GM18508 (cell line): ENCODE measurements around the gene NDST3.

ENCODE experiments used
- ATAC-seq: cut with Tn5 transposase; IDR thresholded peaks from one replicate; pipeline ENCODE4 v1.9.1; 2021; ENCODE audit warnings: moderate number of reproducible peaks; ENCODE audit not compliant: insufficient read depth, unreplicated experiment

NDST3 gene

DNA sequence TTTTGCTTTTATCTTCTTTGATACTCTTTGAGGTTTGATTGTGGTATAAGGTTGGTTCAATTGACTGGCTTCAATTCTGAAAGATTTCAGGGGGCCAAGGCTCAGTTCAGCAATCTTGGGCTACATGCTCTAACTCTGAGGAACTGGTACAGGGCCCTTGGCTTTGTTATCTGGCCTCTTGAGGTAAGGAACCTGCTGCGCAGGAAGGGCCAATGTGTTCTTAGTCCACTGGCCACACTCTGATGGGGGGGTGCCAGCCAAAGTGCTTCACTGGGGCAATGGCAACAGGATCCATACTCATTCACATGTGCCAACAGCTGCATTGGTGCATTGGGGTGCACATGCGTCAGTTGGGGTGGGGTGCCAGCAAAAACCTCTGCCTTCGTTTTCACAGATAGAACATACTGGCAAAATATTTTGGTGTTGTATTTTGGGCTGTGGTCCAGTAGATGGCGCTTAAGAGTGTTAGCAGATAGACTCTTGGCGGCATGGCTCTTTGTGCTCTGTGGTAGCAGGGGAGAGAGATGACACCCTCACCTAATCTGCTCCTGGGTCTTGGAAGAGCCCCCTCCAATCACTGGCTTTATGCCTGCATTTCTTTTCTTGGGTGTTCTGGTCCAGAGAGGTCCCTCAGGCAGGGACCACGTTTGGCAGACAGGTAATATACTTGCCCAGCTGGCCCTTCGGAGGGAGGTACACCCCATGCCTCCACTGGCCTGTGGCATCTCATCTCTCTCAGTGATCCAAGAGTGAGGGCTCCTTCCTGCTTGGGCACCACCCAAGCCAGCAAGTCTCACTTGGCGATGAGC, 42.9 kb downstream of the NDST3 start:
- peak; percentile 84 for ATAC-seq

DNA sequence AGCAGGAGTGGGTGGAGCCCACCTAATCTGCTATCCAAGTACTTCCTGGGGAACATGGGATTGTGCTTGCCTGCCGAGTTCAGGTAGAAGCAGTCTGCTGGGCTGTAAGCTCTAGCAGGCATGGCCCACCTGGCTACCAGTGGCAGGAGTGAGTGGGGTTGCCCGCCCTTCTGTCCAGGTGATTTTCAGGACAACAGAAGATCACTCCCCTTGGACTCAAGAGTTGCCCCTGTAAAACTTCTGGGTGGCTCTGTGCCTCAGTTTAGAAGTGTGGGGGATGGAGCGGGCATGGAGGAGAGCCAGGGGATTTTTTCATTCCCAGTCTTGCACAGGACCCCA, 43.5 kb downstream of the NDST3 start:
- ATAC-seq = no peak

DNA sequence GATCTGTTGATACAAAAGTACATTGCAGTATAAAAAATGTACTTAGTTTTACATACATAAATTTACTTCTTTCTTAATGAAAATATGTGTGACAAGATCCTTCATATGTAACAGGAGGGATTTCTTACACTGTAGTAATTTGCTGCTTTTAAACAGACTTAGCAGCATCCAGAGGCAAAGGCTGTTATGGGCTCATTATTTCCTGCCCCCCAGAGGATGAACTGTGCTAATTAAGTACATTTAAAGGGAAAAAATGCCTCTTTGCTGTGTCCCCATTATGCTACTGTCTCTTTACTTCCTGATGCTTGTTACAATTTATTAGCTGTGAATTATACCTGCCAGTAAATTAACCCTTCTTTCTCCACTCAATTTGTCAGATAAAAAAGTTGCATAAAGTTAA, 47.1 kb downstream of the NDST3 start:
- no peak for ATAC-seq

GRCh38 chr4:118082182-118082581, 47.9 kb downstream of the NDST3 start:
- ATAC-seq = no peak

- ATAC-seq = no peak
Observed at GRCh38 chr4:118085700-118086099, 51.4 kb downstream of the NDST3 start.

DNA sequence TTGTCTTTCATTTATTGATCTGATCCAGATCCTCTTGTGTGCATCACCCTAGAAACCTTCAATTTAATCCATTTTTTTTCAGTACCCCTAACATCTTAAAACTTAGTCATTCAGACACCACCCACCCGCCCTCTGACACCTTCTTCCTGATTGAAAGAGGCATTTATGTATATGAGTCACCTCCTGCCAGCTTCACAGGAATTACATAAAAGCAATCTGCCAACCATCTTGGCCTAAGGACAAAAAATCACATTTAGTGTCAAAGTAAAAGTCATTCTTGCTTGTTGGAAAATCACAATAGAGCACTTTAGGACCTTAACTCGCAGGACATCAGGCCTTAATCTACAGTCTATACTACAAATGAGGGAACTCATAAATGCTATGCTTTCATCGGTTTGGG, 52.1 kb downstream of the NDST3 start:
- ATAC-seq = no peak

DNA sequence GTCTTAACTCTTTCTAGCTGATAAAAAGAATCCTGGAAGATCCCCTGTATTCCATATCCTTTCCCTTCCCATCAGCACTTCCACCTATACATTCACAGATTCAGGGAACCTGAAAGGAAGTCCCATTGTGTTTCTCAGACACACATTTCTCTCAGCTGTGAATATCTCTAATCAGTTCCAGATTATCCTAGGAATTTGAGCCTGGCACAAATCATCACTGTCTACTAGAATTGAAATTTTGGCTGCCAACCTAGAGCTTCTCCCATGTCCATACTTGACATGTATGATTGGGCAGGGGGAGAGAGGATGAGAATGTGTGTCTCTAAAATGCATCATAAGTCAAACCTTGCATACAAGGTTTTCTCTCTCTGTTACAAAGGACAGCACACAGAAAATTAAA, 53.1 kb downstream of the NDST3 start:
- no peak for ATAC-seq

GRCh38 chr4:118099106-118099505, 64.8 kb downstream of the NDST3 start:
- no peak for ATAC-seq

DNA sequence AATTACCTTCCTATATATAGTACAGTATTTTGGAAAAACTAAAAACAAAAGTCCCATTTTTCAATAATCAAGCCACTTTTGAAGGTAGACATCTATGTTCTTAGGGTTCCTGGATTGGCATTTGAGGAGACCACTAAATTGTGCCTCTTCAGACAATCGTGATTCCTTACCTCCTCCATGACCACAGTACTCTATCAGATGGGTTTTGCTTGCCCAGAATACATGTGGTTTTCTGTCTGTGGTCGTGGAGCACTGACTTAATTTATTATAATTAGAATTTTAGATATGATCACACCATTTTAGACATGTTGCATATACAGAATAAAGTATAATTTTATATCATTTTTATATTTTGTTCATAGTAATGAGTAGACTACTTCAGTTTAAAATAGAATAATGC, 67.9 kb downstream of the NDST3 start:
- no peak for ATAC-seq

DNA sequence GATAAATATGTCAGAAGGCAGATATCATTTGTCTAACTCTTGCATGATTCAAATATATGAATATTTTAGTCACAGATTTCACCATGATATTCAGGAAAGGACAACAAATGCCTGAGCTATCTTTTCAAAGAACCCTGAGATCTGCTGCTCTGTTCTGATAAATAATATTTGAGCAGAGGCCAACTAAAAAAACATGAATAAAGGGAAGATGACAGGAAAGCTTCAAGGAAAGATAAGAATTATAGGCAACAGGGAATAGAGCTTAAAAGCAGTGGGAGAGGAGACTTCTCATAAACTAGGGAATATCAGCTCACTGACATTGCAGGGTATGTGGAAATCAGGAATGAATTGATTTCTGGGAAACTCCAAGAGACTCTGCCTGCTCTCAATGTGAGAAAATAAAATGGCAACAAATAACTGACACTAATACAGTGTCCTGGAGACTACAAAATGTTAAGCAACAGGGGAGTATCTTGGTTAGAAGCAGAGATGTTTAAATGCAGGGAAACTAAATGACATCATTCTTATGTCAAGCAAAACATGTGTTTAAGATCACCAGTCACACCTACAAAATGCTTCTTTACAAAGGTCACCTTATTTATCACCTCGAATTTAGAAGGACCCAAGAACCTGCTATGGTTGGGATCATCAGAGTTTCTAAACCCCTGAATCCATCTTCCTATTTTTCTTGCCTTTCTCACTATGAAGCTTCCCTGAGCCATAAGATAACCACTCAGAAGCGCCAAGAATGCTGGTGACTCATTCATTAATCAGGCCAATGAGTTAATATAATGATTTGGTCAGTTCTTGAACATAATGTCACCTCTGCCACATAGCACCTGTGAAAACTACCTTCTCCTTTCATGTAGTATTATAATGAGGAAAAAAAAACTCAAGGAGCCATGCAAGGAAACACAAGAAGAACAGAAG, 78.1 kb downstream of the NDST3 start:
- ATAC-seq = no peak

DNA sequence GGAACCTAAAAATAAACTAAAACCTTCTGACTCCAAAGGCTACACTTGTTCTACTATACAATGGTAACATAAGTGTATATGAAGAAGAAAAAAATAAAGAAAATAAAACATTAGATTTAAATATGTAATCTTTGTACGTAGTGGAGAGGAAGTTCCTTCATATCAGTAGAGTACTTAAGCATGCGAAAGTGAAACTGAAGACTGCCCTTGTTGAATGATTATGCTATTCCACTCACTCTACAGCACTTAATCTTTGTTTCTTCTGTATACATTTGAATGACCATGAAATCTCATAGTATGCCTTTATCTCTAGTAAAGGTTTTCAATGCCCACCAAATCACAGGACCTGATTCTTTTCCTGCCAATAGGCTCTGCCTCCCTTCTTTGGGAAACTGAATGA, 78.9 kb downstream of the NDST3 start:
- peak; percentile 87 for ATAC-seq

DNA sequence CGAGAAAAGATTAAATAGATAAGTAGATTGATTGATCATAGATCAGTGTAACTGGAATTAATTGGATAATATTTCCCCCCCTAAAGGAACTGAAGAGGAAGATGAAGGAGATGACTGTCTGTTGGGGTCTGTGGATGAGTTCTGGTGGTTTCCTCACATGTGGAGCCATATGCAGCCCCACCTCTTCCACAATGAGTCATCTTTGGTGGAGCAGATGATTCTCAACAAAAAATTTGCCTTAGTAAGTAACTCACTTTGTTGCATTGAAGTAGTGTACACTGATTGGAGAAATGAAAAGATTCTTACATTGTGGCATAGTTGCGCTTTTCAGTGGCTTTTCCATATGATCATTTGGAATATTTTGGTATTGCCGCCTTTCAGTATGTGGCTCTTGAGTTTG, 80.4 kb downstream of the NDST3 start:
- ATAC-seq = no peak

GRCh38 chr4:118120120-118120760, 86.0 kb downstream of the NDST3 start:
- no peak for ATAC-seq

DNA sequence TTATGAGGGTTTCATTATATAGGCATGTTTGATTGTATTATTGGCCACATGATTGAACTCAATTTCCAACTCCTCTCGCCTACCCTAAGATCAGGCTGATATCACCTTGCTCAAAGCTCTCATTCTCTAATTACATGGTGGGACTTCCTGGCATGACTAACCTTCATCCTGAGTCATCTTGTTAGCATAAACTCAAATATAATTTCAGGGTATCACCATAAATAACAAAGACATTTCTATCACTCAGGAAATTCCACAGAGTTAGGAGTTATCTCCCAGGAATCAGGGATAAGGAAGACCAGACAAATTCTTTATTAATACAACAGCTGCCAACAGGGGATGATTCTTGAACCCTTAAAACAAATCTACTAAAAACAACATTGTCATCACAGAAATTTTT, 90.7 kb downstream of the NDST3 start:
- no peak for ATAC-seq

DNA sequence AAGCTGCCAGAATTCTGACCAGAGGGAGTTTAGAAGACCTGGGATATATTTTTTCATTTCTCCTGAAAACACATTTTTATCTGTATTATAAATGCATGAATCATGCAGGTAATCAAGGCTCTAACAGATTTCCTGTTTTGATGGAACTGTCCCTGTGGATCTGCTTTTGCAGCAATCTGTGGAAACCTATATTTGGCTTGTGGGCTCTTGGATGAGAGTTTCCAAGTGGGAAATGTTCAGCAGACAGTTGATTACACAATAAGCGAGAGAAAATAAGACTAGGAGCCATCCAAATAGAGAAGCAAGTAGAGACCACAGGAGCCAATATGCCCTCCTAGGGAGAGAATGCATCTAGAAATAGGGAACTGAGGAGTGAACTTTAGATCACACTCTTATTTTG, 105.0 kb downstream of the NDST3 start:
- no peak for ATAC-seq

- no peak for ATAC-seq
Observed at GRCh38 chr4:118141240-118141639, 107.0 kb downstream of the NDST3 start.

GRCh38 chr4:118154649-118155048, 120.4 kb downstream of the NDST3 start:
- ATAC-seq = no peak

DNA sequence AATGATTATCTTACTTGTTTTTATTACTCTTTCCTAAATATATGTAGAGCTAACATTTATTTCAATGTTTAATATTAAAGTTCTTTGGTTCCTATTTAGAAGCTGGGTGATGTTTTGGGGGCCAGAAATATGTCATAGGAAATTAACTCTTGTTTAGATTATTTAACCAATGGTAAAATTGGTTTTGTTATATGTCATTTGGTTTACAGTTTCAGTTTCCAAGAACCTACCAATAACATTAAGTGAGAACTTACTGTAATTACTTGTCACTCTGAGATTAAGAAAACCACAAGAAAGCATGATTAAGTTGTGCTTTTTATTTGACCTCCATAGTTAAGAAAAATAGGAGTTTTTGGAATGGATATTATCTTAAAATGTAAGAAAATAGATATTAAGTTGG, 121.2 kb downstream of the NDST3 start:
- ATAC-seq = no peak

DNA sequence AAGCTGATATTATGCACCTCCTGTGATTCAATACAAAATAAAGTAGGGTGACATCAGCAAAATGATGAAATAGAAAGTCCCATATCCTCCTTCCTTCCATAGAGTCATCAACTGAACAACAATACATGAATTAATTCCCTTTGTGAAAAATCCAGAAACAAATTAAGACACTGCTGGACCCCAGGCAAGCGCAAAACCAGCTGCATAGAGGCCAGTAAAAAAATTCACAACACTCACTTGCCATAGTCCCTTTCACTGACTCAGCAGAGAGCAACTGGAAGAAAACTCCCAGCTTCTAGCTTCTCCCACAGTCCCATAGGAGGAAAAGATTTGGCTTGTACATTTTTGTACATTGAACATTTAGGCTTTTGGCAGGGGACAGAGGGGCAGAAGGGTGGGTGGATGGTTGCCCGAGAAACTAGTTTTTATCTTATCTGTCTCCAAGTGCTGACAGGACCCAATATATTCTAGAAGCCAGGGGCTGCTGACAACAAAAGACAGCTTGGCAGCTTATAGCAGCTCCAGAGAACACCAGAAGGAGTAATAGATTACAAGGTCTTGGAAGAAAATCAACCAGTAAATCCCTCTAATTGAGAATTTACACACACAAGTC, 124.6 kb downstream of the NDST3 start:
- ATAC-seq = no peak

DNA sequence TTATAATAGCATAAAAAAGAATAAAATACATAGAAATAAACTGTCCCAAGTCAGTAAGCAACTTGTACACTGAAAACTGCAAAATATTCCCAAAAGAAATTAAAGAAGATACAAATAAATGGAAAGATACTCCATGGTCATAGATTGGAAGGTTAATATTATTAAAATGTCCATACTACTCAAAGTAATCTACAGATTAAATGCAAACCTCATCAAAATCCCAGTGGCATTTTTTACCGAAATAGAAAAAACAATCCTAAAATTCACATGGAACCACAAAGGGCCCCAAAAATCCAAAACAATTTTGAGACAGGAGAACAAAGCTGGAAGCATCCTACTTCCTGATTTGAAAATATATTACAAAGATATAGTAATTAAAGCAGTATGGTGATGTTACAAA, 133.0 kb downstream of the NDST3 start:
- ATAC-seq = no peak

DNA sequence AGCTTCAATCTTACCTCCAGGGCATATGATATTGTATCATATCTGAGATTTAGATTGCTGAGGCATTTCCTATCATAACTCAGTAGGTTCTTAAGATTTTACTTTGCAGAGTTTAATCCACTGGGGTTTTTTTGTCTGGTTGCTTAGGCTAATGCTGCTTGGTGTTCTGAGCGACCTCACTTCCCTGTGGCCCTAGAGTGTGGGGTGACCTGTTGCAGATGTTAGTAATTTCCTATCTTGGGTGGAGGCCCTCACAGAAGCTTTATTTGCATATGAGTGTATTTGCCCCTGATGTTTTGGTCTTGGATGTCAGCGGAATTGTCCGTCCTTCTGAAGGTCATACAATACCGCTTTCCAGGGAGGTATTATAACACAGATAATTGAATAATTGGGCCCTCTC, 137.1 kb downstream of the NDST3 start:
- ATAC-seq = no peak
